GM12875 (cell line): Measurements from ENCODE around the gene MYL6B.

Experiments used
- H3K4me3 ChIP-seq: one replicate; pipeline ENCODE4 v1.5.1; 2011; ENCODE audit warnings: low read depth, low read length, control low read depth
- TF ChIP-seq, protein P1 (sequence below): IDR thresholded peaks from 2 replicates; pipeline ENCODE4 v1.5.1; 2011; ENCODE audit warnings: low read depth, mild to moderate bottlenecking, control low read depth, inconsistent platforms, low read length, moderate library complexity, borderline replicate concordance; ENCODE audit not compliant: insufficient read depth

MYL6B gene

DNA sequence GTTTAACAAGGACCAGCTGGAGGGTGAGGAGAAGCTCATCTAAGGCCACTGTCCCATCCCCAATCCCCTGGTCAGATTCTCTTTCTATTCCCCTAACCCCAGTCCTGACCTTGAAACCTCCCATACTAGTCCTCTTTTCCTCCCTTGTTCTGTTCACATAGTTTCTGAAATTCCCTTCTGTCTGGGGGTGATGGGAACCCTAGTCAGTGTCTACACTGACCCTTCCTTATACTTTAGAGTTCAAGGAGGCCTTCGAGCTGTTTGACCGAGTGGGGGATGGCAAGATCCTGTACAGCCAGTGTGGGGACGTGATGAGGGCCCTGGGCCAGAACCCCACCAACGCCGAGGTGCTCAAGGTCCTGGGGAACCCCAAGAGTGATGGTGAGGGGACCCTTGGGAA, 2.4 kb downstream of the MYL6B start:
- TF ChIP-seq, protein P1, sequence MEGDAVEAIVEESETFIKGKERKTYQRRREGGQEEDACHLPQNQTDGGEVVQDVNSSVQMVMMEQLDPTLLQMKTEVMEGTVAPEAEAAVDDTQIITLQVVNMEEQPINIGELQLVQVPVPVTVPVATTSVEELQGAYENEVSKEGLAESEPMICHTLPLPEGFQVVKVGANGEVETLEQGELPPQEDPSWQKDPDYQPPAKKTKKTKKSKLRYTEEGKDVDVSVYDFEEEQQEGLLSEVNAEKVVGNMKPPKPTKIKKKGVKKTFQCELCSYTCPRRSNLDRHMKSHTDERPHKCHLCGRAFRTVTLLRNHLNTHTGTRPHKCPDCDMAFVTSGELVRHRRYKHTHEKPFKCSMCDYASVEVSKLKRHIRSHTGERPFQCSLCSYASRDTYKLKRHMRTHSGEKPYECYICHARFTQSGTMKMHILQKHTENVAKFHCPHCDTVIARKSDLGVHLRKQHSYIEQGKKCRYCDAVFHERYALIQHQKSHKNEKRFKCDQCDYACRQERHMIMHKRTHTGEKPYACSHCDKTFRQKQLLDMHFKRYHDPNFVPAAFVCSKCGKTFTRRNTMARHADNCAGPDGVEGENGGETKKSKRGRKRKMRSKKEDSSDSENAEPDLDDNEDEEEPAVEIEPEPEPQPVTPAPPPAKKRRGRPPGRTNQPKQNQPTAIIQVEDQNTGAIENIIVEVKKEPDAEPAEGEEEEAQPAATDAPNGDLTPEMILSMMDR: no peak
- H3K4me3 ChIP-seq: no peak overlapping the region

- H3K4me3 ChIP-seq: no peak overlapping the region
- TF ChIP-seq, protein P1: no peak
These were observed 3.0 kb downstream of the MYL6B start for GRCh38 chr12:56155256-56155845.

DNA sequence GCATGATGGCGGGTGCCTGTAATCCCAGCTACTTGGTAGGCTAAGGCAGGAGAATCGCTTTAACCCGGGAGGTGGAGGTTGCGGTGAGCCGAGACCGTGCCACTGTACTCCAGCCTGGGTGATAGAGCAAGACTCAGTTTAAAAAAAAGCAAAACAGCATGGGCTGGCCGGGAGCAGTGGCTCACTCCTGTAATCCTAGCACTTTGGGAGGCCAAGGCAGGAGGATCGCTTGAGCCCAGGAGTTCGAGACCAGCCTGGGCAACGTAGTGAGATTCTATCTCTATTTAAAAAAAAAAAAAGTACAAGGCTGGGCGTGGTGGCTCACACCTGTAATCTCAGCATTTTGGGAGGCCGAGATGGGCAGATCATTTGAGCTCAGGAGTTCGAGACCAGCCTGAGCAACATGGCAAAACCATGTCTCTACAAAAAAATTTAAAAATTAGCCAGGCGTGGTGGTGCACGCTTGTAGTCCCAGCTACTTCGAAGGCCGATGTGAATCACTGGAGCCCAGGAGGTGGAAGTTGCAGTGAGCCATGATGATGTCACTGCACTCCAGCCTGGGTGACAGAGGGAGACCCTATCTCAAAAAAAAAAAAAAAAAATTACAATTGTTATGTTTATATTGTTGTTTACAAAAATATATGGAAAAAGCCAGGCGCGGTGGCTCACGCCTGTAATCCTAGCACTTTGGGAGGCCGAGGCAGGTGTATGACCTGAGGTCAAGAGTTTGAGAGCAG, 4.2 kb downstream of the MYL6B start:
- peak overlapping the region; percentile 54 for H3K4me3 ChIP-seq

DNA sequence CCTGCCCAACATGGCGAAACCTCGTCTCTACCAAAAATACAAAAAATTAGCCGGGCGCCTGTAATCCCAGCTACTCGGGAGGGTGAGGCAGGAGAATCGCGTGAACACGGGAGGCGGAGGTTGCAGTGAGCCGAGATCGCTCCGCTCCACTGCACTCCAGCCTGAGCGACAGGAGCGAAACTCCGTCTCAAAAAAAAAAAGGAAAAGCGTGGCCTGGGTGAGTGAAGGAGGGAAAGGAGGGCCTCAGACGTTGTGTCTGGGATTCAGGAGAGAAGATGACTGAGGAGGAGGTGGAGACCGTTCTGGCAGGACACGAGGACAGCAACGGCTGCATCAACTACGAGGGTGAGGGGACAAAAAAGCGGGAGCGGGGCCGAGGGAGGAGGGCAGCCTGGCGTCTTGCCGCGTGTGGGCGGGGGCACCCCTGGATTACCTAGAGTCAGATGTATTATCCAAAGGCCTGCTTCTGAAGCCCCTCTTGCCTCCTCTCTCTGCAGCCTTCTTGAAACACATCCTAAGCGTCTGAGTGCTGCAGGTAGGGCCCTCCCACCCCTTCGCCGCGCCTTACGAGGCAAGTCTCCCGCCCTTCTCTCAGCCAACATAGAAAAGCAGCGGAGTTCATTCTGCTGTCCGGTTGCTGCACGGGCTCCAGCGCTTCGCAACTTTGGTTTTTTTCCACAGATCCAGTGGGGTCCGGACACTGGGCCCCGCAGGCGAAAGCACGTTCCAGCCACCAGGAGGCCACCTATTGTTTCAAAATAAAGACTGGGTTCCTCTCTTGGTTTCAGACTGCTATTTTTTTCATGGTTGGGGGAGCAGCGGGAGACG, 5.0 kb downstream of the MYL6B start:
- TF ChIP-seq, protein P1: peak; percentile 70
- H3K4me3 ChIP-seq: peak overlapping the region; percentile 54

DNA sequence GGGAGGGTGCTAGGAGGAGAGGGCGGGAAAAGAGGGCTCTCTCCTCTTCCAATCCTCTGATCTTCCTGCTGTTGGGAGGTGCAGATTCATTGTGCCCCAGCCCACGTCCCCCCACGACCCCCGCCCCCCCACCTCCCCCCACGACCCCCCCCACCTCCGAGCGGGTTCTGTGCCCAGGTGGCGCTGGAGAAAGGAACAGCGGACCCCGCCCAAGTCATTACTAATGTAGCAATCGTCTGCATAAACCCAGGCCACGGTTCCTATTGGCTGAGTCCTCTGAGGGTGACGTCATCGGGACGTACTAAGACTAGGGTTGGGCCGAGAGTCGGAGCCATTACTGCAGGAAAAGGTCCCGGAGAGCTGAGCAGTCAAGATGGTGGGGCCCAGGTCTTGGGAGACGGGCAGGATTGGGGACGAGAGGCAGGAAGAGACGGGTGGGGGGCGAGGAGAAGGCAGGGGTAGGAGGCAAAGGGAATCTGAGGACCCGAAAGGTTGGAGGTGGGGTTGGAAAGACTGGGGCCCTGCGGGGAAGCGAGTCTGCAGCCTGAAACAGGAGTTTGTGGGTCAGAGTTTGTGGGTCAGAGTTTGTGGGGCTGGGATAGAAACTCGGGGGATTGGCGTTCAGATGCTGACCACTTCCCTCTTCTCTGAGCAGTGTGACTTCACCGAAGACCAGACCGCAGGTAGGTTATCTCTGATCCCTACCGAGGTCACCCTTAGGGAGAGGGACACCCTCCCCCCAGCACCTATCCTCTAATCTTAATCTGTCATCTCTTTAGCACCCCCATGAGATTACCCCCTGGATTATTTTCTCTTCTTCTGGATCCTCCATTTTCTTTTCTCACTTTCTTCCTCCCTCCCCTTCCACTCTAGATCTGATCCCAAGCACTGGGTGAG, 5.9 kb downstream of the MYL6B start, which contains the start of gene MYL6:
TSS of gene MYL6 (plus strand) at position 331 of the 897 bp plus-strand sequence. CDS start at position 374, 43 bp downstream.
- TF ChIP-seq, protein P1: no peak
- peak within 1 kb of the TSS; percentile 78 for H3K4me3 ChIP-seq

- H3K4me3 ChIP-seq: peak overlapping the region; percentile 78
- TF ChIP-seq, protein P1: no peak
These were observed 6.6 kb downstream of the MYL6B start for GRCh38 chr12:56158926-56159461.
